Right ventricle myocardium superior (tissue), 1 donor: ENCODE data around the gene FOXRED2. TPM values are rescaled to one million over a fixed set of nuclear protein-coding genes. Genes with fewer than 3 reads are reported as not detected.
"Not testable (repeated sequence)": the region's sequence is repeated elsewhere in the genome, so short reads cannot be mapped to it uniquely, and the experiment has no call there.

Source experiments
- ATAC-seq: fragments of 200-7000 bp; cut with Tn5 transposase; one replicate; pipeline ENCODE4 v1.9.1; 2020; ENCODE audit warnings: mild to moderate bottlenecking; ENCODE audit not compliant: poor library complexity
- DNase-seq: peaks from one replicate; pipeline ENCODE4 v3.0.0-alpha.2; 2020
- intact Hi-C: fragments of 100-400 bp; cut with DNase I; formaldehyde crosslinking; loops from one replicate; pipeline ENCODE4 v1.11.2; 2022
- long read RNA-seq: library from polyadenylated mRNA; unstranded; transcript quantifications from one replicate; pipeline ENCODE4 v2.0.0, GENCODE V29; 2021
- total RNA-seq: library from RNA; stranded (reverse); fragmentation: NEBNext Ultra II Directional; extraction: Animal tissue kit (Norgen Biotek cat#: 25700); gene quantifications from one replicate; pipeline ENCODE4 v1.2.1, GENCODE V29; 2021
- donor health status: DM: no; HTN: yes; CAD: no; lungs with severe emphysema.

Gene FOXRED2
- total RNA-seq: 10.3 TPM
- long read RNA-seq, full-length matches to known transcripts: 5 of 12 reads
- long read RNA-seq, partial matches to known transcripts: 2 of 12 reads
- long read RNA-seq, other reads (novel, unspliced or antisense): 5 of 12 reads

DNA sequence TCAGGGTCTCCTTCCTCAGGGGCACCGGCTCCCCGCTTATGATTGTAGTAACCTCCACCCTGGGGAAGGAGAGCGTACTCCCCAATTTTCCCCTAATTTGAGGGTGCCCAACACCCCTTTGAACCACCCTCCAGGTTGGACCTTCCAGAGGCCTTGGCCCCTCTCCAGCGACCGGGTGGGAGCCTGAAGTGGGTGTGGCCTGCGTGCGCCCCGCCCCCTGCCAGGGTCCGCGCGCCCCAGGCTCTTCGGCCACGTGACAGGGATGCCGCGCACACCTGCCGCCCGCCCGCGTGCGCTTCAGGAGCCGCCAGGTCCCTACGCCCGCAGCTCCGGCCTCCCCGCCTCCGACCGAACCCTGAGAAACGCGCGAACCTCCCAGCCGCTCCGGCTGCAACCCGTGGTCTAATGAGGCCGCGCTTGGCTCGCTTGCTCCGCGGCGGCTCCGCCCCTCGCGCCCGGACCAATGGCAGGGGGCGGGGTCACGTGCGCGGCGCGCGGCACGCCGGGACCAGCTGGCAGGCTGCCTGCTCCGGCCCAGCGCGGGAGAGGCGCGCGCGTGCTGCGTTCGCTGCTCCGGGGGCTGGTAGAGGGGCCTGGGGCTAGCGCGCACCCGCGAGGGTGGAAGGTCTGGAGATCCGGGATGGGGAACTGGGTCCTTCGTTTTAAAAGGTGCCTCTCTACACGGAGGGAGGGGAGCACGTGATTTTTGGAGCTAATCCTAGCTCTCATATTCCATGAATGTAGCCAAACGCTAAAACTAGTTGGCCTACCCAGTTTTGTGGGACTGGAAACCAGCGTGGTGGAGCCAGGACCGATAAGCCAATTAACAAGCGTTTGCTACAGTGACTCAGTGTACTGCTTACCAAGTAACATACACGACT lies at the start of gene FOXRED2:
Gene FOXRED2 (minus strand): TSS at position 404 of the 881 bp plus-strand sequence. CDS start 618 bp downstream, outside the sequence.
- DNase-seq (peak; percentile 94), ATAC-seq (peak; percentile 90)
- intact Hi-C loops: no loop called here

DNA sequence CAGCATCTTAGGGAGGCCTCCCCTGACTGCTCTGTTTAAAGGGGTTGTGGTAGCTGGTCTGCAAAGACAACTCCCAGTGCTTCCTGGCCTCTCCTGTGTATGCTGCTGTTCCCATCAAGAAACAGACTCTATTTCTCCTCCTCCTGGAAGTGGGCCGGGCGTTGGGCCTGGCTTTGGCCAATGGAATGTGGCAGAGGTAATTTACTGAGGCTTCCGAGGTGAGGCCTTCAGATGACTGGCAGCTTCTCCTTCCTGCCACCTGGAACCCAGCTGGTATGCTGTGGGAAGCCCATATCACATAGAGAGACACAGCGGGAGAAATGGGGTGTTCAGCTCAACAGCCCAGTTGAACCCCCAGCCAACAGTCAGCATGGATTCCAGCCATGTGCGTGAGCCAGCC lies 47.3 kb upstream of the FOXRED2 start:
- DNase-seq (no peak), ATAC-seq (no peak)
- intact Hi-C loops: no loop called here

DNA sequence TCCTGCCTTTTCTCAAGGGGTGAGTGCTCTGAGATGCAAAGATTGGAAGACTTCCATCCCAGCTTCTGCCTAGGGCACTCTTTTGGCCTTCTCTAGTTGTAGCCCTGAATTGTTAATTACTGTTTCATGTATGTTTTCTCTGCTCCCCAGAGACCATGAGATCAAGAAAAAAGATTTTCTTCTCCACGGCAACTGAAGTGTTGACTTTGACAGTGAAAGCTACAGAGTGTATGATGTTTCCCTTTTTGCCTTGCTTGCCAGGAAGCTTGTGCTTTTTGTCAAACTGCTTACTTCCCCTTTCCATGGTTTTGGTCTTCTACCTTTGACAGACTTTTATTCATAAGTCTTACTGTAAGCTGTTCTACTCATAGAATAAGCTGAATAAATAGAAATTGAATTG lies 45.4 kb upstream of the FOXRED2 start:
- DNase-seq (no peak), ATAC-seq (peak; percentile 27)
- intact Hi-C loops: no loop called here

DNA sequence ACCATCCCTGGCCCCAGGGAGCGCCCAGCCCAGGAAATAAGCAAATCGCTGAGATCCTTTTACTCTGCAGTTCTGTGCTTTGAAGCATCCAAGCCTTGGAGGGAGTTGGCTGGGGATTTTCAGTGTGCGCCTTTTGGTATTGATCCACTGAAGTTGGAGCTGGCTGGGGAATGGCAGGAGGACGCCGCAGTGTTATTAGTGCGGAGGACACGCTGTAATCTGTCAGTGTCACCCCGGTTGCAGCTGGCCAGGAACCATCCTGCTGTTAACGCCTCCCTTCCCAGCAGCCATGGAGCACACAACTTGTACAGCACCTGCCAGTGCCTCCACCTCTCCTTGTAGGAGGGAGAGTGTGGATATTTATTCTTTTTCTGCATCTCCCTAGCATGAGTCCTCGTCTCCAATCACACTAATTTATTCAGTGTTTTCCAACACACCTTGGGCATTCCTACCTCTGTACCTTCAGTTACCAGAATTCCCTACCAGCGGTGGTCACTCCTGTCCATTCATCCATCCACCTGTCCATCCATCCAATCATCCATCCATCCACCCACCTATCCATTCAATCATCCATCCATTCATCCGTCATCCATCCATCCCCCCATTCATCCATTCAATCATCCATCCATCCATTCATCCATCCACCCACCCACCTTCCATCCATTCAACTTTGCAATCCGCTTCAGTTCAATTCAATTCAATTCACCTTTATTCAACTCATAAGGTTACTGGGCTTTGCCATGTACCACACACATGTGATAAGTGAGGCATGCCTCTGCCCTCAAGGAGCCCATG lies 44.1 kb upstream of the FOXRED2 start:
- intact Hi-C loops: no loop called here
- DNase-seq (no peak), ATAC-seq (no peak)

DNA sequence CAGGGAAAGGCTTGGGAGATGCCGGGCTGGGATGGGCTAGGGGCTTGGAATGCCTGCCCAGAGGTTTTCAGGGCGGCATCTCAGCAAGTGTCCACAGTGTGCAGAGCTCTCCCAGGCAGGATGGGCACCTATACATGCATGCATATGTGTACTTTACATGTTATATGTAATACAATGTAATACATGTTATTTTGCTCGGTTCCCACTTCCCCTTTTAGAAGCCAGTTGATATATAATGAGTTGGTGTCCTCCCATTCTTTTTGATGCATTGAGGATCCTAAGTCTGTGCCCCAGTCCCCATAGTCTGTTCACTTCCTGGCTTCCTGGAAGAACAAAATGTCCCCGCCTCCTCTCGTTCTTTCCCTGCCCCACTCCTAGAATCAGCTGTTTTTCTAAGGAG lies 42.2 kb upstream of the FOXRED2 start:
- intact Hi-C loops: loop anchor here (5.0 to 10.0 kb wide), 2 partner anchors 216 to 308 kb away; no protein-coding TSS in a partner anchor
- no peak for ATAC-seq

DNA sequence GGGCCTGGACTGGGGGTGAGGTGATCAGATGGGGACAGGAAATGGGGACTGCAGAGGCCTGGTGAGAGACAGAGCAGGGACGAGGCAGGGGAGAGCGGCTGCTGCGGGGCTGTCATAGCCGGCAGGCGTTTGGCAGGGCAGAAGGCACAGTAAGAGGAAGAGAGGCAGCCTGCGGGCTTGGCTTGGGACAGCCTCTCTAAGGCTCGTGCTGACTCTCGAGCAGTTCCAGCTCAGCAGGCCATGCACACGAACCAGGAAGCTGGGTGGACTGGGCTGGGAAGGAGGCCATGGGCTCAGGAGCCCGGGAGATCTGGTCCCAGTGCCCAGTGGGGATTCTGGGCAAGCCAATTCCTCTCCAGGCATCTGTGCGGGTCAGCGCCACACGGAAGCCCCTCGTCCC lies 41.8 kb upstream of the FOXRED2 start:
- ATAC-seq (peak; percentile 38), DNase-seq (peak; percentile 64)
- intact Hi-C loops: loop anchor here (5.0 to 10.0 kb wide), 2 partner anchors 216 to 309 kb away; no protein-coding TSS in a partner anchor

More for the DNA sequence above, 42.2 kb upstream of the FOXRED2 start:
- DNase-seq: no peak

DNA sequence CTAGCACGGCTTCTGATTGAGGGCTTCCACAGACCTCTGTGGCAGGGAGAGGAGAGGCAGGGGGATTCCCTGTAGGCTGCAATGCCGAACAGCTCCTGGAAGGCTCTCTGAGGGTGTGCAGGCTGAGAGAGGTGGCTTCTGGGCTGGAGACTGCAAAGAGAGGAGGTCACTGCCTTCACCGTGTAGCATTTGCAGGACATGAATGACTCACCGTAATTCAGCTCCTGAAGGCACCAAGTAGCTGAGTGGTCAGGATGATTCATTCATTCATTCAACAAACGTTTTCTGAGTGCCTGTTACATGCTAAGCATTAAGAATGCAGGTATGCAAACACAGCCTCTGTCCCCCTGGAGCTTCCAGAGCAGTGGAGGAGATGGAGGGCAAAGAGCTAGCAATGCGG lies 40.1 kb upstream of the FOXRED2 start:
- intact Hi-C loops: loop anchor here (5.0 to 10.0 kb wide), 2 partner anchors 218 to 310 kb away; no protein-coding TSS in a partner anchor
- ATAC-seq (no peak), DNase-seq (no peak)

DNA sequence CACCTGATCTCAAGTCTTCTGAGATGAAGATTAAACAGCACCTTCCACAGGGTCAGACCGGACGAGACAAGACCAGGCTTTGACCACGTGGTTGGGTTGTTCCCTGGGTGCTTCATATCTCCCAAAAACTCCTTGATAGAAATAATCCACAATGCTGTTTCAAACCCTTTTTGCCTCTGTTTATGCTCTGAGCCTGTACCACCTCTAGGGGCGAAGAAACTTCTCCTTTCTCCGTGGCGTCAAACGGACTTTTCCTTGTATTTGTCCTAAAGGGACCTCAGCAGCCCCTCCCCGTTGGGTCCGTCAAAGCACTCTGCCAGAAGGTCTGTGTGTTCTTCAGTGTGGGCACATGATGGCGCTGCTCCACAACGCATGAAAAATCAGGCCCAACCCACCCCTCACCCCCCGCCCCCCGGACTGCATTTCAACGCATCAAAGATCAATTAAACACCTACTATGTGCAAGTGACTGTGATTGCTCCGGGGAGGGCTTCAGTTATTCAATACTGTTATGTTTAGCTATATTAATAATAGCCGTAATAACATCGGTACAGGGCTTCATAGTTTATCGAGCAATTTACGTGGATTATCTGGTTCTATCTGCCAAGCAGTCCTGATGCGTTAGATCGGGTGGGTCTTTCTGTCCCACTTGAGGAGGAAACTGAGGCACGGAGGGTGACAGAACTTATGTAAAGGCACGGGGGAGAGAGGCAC lies 39.4 kb upstream of the FOXRED2 start:
- ATAC-seq: peak; percentile 77
- DNase-seq: no peak
- intact Hi-C loops: loop anchor here (5.0 to 10.0 kb wide), 2 partner anchors 219 to 311 kb away; no protein-coding TSS in a partner anchor

DNA sequence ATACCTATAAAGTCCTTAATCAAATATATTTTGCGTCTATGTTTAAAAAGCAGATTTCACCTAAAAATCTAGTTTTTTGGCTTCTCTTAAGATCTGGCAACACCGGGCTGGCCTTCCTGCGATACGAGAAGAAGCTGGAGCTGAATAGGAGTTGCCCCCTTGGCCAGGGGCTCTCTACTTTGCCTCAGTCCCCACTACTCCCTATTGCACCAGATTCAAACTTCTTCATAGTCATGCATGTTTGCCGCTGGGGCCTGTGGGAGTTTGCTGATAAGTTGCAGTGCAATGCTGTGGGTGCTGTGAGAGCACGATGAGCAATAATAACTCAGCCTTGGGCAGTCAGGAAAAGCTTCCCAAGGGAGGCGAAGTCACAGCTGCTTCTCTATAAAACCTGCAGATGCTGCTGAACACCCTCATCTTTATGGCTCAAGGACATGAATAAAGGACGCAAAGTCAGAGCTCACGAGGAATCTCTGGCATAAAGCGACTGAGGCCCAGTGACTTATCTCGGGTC lies 37.3 kb upstream of the FOXRED2 start:
- intact Hi-C loops: loop anchor here (10.0 kb wide), 1 partner anchor 221 kb away; no protein-coding TSS in a partner anchor
- DNase-seq: no peak
- ATAC-seq: no peak

DNA sequence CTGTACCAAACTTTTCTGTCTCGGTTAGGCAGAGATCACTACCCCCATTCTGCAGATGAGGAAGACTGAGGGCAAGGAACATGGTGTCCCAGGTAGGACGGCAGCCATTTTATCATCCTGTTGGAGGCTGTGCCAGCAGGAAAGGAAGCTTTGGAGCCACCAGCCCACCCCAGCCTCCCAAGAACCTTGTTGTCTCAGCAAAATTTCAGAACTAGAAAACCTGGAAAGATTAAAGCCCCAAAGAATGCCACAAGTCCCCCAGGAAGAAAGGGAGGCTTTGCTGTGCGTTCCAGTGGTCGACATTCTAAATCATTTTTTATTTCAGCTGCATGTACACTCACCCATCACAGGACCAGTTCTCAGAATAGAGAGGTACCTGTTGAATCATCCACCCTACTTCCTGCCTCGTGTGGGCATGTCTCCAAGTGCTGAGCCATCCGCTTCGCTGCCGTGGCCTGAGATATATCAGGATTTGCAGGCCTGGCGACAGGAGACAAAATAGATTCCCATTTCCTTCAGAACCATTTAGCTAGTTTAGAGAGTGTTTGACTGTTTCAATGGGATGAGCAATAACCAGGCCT lies 35.1 kb upstream of the FOXRED2 start:
- intact Hi-C loops: loop anchor here (10.0 kb wide), 1 partner anchor 223 kb away; no protein-coding TSS in a partner anchor
- DNase-seq: no peak
- no peak for ATAC-seq

DNA sequence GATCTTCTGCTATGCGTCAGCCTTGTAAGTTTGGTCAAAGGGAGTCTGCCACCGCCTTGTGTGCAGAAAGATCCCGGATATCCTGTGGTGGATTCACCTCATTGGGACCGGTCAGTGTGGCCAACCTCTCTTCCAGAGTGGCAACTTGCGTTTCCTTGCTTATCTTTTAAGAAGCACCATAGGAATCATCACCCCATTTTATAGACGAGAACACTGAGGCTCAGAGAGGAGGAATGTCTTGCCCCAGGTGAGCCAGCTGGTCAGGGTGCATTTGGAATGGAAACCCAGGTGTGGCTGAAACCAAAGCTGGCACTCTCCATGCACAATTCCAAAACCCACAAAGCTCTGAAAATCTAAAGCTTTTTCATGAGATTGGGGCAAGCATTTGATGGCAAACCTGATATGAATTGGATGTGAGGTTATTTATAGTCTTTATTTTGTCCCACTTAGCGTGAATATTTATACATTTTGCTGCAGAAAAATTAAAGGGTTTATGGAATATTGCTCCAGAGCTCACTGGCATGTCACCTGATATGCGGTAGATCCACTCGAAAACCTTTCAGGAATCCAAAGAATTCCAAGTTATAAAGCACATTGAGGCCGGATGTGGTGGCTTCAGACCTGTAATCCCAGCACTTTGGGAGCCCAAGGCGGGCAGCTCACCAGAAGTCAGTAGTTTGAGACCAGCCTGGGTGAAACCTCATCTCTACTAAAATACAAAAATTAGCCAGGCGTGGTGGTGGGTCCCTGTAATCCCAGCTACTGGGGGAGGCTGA lies 34.2 kb upstream of the FOXRED2 start:
- no peak for ATAC-seq
- no peak for DNase-seq
- intact Hi-C loops: loop anchor here (10.0 kb wide), 1 partner anchor 224 kb away; no protein-coding TSS in a partner anchor

DNA sequence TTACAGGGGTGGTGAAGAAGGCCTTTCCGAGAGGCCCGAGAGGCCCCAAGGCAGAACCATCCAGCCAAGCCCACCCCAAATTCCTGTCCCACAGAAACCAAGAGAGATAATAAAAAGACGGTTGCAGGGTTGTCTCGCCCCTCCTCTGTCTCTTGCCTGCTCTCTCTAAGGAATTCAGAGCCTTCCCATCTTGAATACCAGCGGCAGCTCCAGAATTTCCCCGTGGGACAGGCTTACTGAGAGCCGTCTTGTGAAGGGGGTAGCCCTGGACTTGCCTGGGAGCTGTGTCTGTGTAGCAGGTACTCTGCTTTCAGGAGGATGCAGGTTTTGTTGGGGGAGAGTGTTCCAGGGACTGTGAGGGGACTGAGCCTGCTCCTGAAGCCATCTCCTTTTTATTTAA lies 31.7 kb upstream of the FOXRED2 start:
- intact Hi-C loops: no loop called here
- ATAC-seq: no peak
- DNase-seq: no peak

DNA sequence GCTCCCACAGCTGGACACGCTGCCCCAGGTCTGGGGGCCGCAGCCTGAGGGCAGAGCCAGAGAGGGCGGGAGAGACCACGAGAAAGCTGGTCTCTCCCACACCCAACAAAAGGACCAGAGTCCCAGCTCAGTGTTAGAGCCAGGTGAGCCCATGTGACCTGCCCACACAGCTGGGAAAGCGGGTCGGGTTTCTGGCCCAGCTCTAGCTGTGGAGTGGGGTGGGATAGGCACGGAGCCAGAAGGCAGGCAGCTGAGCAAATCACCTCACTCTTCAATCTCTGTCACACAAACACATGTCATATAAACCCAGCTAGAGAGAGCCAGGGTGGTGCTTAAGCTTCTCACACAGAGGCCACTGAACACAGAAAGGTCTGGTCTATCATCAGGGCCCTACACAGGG lies 29.9 kb upstream of the FOXRED2 start:
- intact Hi-C loops: no loop called here
- DNase-seq (no peak), ATAC-seq (no peak)

DNA sequence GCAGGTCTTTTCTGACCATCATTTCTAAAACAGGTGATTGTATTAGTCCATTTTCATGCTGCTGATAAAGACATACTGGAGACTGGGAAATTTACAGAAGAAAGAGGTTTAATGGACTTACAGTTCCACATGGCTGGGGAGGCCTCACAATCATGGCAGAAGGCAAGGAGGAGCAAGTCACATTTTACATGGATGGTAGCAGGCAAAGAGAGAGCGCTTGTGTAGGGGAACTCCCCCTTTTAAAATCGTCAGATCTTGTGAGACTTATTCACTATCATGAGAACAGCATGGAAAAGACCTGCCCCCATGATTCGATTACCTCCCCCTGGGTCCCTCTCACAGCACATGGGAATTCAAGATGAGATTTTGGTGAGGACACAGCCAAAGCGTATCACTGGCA lies 26.5 kb upstream of the FOXRED2 start:
- ATAC-seq, DNase-seq, intact Hi-C loops: not testable (repeated sequence)

DNA sequence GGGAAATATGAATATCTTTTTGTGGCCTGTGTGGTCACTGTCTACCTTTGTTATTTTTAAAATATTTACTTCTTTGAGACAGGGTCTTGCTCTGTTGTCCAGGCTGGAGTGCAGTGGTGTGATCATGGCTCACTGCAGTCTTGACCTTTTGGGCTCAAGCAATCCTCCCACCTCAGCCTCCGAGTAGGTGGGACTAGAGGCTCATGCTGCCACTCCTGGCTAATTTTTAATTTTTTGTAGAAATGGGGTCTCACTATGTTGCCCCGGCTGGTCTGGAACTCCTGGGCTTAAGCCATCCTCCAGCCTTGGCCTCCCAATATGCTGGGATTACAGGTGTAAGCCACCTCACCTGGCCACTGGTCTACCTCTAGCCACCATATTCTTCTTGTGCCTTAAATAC lies 25.6 kb upstream of the FOXRED2 start:
- DNase-seq (no peak), ATAC-seq (no peak)
- intact Hi-C loops: no loop called here

DNA sequence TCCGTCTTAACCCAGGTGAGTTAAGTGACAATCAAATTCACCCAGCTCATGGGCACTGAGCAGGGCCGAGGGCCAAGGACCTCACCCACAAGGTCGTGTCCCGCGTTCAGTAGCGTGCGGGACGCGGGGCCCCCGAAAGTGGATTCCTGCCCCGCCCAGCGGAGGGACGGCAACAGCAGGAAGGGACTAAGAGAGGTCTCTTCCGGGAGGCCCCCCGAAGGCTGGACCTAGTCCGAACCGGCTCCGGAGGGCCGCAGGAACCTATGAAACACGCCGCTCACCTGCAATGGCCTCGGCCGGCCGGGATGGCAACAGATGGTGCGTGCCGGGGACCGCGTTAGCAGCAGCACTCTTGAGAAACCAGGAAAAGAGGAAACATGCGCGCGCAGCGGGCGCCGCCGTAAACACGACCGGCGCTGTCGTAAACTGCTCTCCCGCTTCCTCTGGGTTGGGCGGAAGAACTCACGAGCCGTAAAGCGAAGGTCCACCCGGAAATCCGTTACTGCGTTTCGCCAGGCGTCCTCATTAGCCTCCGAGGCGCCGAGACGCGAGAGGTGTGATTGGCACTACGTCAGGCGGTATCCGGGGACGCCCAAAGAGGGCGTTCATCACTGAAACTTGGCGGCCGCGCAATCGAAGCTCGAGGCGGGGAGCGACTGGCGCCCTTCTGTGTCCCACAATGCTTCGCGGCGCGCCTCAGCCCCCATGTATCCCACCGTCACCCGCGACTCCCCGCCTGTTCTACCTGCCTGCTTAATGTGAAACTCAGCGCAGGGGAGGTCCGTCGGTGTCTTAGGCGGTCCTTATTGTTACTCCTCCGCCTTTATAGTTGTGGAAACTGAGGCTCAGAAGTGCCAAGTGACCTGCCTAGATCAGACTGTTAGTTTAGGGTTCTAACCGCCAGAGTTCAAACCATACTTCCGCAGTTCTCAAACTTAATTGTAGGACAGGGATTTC lies 22.2 kb upstream of the FOXRED2 start, which contains the start of gene EIF3D:
Gene EIF3D (minus strand): TSS at position 372 of the 957 bp plus-strand sequence. CDS start 3,045 bp downstream, outside the sequence.
- peak; percentile 99 for DNase-seq
- ATAC-seq: peak; percentile 95
- intact Hi-C loops: no loop called here
